Colonic mucosa (tissue), 4 donors: ENCODE measurements around the gene DISP2. TPM values are rescaled to one million over a fixed set of nuclear protein-coding genes. Genes with fewer than 3 reads are reported as not detected.

Experiments
- DNase-seq: peaks from one replicate; pipeline ENCODE4 v3.0.0-alpha.2; 2020
- H3K27ac ChIP-seq: fragments of 200-600 bp; one replicate; pipeline ENCODE4 v1.8.0; 2021
- H3K27me3 ChIP-seq: fragments of 200-600 bp; one replicate; pipeline ENCODE4 v1.8.0; 2021
- H3K36me3 ChIP-seq: fragments of 200-600 bp; one replicate; pipeline ENCODE4 v1.8.0; 2021
- H3K4me1 ChIP-seq: fragments of 200-600 bp; one replicate; pipeline ENCODE4 v1.8.0; 2021; ENCODE audit warnings: mild to moderate bottlenecking
- H3K4me3 ChIP-seq: fragments of 200-600 bp; one replicate; pipeline ENCODE4 v1.8.0; 2021
- H3K9ac ChIP-seq, 2 donors: one replicate each; pipeline ENCODE4 v1.7.0; 2013; ENCODE audit warnings: control low read depth in 2 of 2, low read depth in 2 of 2, low read length in 2 of 2
- H3K9me3 ChIP-seq: fragments of 200-600 bp; one replicate; pipeline ENCODE4 v1.8.0; 2021
- CTCF ChIP-seq: fragments of 200-600 bp; IDR thresholded peaks from one replicate; pipeline ENCODE4 v1.8.0; 2022; ENCODE audit warnings: antibody characterized with exemption, mild to moderate bottlenecking
- intact Hi-C: fragments of 100-400 bp; cut with DNase I; formaldehyde crosslinking; loops from one replicate; pipeline ENCODE4 v1.14.1; 2022
- total RNA-seq, 2 donors: library from RNA; stranded (reverse); fragmentation: NEBNext Ultra II Directional in 1 of 2; extraction: Animal tissue kit (Norgen Biotek cat#: 25700) in 1 of 2; gene quantifications; one replicate each; pipeline ENCODE4 v1.2.1, GENCODE V29; 2021
- donor health status: healthy.
- donor health status: DM: no; HTN: no; CAD: no.
- donor health status: DM: no; HTN: no; CAD: no.

The DISP2 gene
- total RNA-seq, 2 donors from 2014 or later: 12.6 to 16.3 TPM

- no peaks in the 10 kb centered on the region for H3K9me3 ChIP-seq
- no peak overlapping the region for H3K4me3 ChIP-seq
- H3K27ac ChIP-seq: no peak overlapping the region
- H3K9ac ChIP-seq: no peak overlapping the region
- H3K36me3 ChIP-seq: no peaks in the 10 kb centered on the region
- TF ChIP-seq CTCF: no peak
- intact Hi-C loops: no loop called here
- DNase-seq: no peak
- no peaks in the 10 kb centered on the region for H3K27me3 ChIP-seq
- no peaks in the 10 kb centered on the region for H3K4me1 ChIP-seq
Observed at GRCh38 chr15:40425681-40426080, 67.7 kb downstream of the DISP2 start.

GRCh38 chr15:40427188-40427587 is 69.2 kb downstream of the DISP2 start:
- Histone ChIP-seq H3K4me3 (no peak overlapping the region), H3K27me3 (no peaks in the 10 kb centered on the region), H3K36me3 (no peaks in the 10 kb centered on the region), H3K9me3 (no peaks in the 10 kb centered on the region), H3K4me1 (no peaks in the 10 kb centered on the region), H3K27ac (no peak overlapping the region), H3K9ac (no peak overlapping the region)
- no peak for TF ChIP-seq CTCF
- intact Hi-C loops: no loop called here
- no peak for DNase-seq

DNA sequence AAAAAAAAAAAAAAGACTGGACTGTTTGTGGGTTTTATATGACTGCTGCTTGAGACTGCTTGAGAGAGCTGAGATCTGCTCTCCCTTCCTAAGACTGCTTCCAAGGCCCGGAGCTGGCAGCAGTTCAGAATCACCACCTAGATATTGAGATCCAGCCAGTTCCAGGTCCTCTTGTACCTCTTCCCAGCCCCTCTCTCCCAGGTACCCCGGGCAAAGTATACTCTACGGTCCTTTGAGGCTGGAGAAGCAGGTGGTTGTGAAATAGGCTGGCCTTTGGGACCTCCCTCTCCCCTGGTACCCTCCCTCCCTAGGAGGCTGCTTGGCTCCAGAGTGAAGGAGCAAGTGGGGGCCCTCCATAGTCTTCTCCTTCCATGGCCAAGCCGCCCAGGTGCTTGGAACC is 70.2 kb downstream of the DISP2 start:
- Histone ChIP-seq H3K9me3 (no peaks in the 10 kb centered on the region), H3K27me3 (no peaks in the 10 kb centered on the region), H3K4me3 (no peak overlapping the region), H3K36me3 (no peaks in the 10 kb centered on the region), H3K9ac (no peak overlapping the region), H3K27ac (no peak overlapping the region), H3K4me1 (no peaks in the 10 kb centered on the region)
- no peak for DNase-seq
- intact Hi-C loops: no loop called here
- TF ChIP-seq CTCF: no peak

Other genes with a start within 250 kb of the DISP2 start
- 10 to 100 TPM in 1 of 2 donors, 1 to 10 TPM in 1; 5.0 to 11.6 TPM for gene BMF, start 249.3 kb upstream of the DISP2 start, total RNA-seq
- gene BUB1B, start 197.2 kb upstream of the DISP2 start, total RNA-seq: 10 to 100 TPM; 10.2 to 48.3 TPM
- gene PAK6, start 119.2 kb upstream of the DISP2 start, total RNA-seq: 10 to 100 TPM in 1 of 2 donors, 1 to 10 TPM in 1; 4.9 to 10.4 TPM
- gene ANKRD63, start 75.2 kb upstream of the DISP2 start, total RNA-seq: not detected
- 1 to 10 TPM; 5.7 to 9.5 TPM for gene PLCB2, start 50.3 kb upstream of the DISP2 start, total RNA-seq
- 10 to 100 TPM; 10.8 to 28.6 TPM for gene INAFM2, start 34.5 kb upstream of the DISP2 start, total RNA-seq
- 10 to 100 TPM; 13.1 to 28.7 TPM for gene CCDC9B, start 17.3 kb upstream of the DISP2 start, total RNA-seq
- gene PHGR1, start 7.2 kb upstream of the DISP2 start, total RNA-seq: 1,000 to 10,000 TPM; 1,442 to 2,028 TPM
- 10 to 100 TPM; 12.2 to 51.2 TPM for gene KNSTRN, start 24.5 kb downstream of the DISP2 start, total RNA-seq
- gene IVD, start 47.6 kb downstream of the DISP2 start, total RNA-seq: 10 to 100 TPM; 74.1 to 86.1 TPM
- gene BAHD1, start 82.7 kb downstream of the DISP2 start, total RNA-seq: 10 to 100 TPM; 25.3 to 26.3 TPM
- 1 to 10 TPM; 3.9 to 4.5 TPM for gene CHST14, start 112.8 kb downstream of the DISP2 start, total RNA-seq
- gene CCDC32, start 206.8 kb downstream of the DISP2 start, total RNA-seq: 10 to 100 TPM; 27.5 to 32.0 TPM
- gene RPUSD2, start 211.1 kb downstream of the DISP2 start, total RNA-seq: 10 to 100 TPM; 11.0 to 17.0 TPM
- gene KNL1, start 236.0 kb downstream of the DISP2 start, total RNA-seq: 10 to 100 TPM in 1 of 2 donors, 1 to 10 TPM in 1; 8.5 to 18.8 TPM